GM19463 (cell line): Measurements from ENCODE around the gene PPP1R37.

Experiments
- ATAC-seq: cut with Tn5 transposase; IDR thresholded peaks from one replicate; pipeline ENCODE4 v1.9.1; 2021; ENCODE audit warnings: mild to moderate bottlenecking, moderate library complexity; ENCODE audit not compliant: unreplicated experiment

The PPP1R37 gene

GRCh38 chr19:45092747-45093678 is at the start of gene PPP1R37:
PPP1R37 (plus strand) TSS chr19:45093179; CDS start chr19:45093326, 147 bp downstream.
- peak; percentile 53 for ATAC-seq

GRCh38 chr19:45045671-45046353 is 47.2 kb upstream of the PPP1R37 start:
- no peak for ATAC-seq

GRCh38 chr19:45046355-45046754 is 46.6 kb upstream of the PPP1R37 start:
- ATAC-seq, result no peak

- ATAC-seq, result no peak
Measured at GRCh38 chr19:45047188-45047797, 45.7 kb upstream of the PPP1R37 start.

GRCh38 chr19:45049073-45049736 is 43.8 kb upstream of the PPP1R37 start:
- no peak for ATAC-seq

GRCh38 chr19:45050036-45050435 is 42.9 kb upstream of the PPP1R37 start:
- ATAC-seq, result no peak

- no peak for ATAC-seq
Measured at GRCh38 chr19:45051929-45052579, 40.9 kb upstream of the PPP1R37 start.

- no peak for ATAC-seq
Measured at GRCh38 chr19:45056831-45057230, 36.1 kb upstream of the PPP1R37 start.

GRCh38 chr19:45057444-45057843 is 35.5 kb upstream of the PPP1R37 start:
- no peak for ATAC-seq

GRCh38 chr19:45058622-45059159 is 34.3 kb upstream of the PPP1R37 start:
- no peak for ATAC-seq

GRCh38 chr19:45059258-45059965 is 33.6 kb upstream of the PPP1R37 start:
- no peak for ATAC-seq

- ATAC-seq, result no peak
Measured at GRCh38 chr19:45061965-45062364, 31.0 kb upstream of the PPP1R37 start.

GRCh38 chr19:45063851-45064801 is 28.9 kb upstream of the PPP1R37 start:
- no peak for ATAC-seq

- no peak for ATAC-seq
Measured at GRCh38 chr19:45066921-45067661, 25.9 kb upstream of the PPP1R37 start.

GRCh38 chr19:45068041-45068440 is 24.9 kb upstream of the PPP1R37 start:
- ATAC-seq, result no peak

- no peak for ATAC-seq
Measured at GRCh38 chr19:45069056-45069455, 23.9 kb upstream of the PPP1R37 start.

- ATAC-seq, result no peak
Measured at GRCh38 chr19:45070214-45070613, 22.8 kb upstream of the PPP1R37 start.
